Activated effector memory CD4-positive, alpha-beta T cell treated with Interleukin-2 at 50 U/mL for 16 hours (primary cell): ENCODE results near the gene SLC9A3.

Source experiments
- DNase-seq: peaks from one replicate; pipeline ENCODE4 v3.0.0-alpha.2; 2020

The SLC9A3 gene

DNA sequence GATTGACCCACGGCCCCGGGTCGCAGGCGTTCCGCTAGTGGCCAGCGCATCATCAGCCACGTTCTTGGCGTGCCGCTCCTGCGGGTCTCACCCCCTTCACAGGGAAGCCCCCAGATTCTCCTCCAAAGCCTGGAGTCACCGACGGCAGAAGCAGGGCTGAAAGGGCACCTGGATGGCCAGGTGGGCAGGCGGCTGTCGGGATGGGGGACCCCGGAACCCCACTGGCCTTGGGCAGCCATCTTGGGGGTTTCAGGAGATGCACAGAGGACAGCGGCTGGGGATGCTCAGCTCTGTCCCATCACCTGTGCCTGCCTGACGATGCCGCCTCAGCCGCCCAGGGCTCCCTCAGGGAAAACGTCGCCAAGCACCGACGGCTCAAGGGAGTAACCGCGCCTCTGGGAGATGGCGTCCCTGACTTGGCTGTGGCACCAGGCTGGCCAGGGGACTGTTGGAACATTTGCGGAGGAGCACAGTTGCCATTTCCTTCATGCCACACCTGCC lies 14.1 kb upstream of the SLC9A3 start:
- DNase-seq, result no peak

DNA sequence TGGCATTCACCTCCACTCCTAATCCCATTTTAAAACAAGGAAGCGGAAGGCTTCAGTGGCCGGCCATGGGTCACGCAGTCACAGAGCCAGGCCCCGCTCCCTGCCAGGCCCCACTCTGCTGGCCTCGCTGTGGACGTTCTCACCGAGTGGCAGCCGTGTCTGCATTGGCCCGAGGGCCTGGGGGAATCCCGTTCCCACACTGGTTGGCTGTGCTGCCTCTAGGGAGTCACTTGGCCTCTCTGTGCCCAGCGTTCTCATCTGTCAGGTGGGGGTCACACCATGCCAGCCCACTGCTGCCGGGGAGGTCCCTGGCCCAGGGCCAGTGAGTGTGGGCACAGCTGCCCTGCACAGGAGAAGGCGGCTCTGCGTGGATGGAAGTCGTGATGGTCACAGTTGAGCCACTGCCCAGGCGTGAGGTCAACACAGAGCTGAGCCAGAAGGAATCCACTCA lies 13.4 kb upstream of the SLC9A3 start:
- DNase-seq, result no peak

DNA sequence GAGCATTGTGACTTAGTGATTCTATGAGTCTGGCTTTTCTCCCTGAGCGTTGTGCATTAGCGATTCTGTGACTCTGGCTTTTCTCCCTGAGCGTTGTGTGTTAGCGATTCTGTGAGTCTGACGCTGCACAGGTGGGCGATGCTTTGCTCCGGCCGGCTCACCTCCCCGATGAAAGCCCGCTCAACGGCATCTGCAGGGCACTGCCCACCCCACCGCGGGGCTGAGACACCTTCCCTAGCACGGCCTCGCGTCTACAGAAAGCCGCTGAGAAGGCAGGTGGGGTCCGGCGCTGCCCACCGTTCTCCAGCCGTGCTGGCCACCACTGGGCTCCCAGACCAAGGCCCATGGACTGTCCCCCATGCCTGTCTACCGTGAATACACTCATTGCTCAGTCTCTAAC lies 12.8 kb upstream of the SLC9A3 start:
- DNase-seq, result no peak

DNA sequence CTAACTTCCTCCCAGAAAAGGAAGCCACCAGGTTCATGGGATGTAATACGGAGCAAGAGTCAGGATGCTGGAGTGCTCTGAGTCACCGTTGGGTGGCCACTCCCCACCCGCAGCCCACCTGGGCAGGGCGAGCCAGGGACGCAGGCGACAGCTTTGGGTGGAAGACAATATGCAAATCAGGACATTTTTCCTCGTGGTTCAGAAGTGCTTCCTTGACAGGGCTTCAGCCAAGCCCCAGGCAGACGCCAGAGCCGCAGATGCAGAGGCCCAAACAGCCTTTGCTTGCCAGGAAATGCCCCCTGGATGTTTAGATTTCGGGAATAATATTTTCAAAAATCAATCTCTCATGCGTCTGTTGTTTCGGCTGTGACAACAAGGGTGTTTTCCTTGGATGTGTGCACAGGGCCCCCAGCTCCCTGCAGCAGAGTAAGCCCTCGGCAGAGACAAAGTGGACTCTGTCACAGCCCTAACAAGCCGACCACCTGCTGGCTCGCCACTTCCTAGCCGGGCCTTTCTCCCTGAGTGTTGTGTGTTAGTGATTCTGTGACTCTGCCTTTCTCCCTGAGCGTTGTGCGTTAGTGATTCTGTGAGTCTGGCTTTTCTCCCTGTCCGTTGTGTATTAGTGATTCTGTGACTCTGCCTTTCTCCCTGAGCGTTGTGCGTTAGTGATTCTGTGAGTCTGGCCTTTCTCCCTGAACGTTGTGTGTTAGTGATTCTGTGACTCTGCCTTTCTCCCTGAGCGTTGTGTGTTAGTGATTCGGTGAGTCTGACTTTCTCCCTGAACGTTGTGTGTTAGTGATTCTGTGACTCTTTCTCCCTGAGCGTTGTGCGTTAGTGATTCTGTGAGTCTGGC lies 11.8 kb upstream of the SLC9A3 start:
- DNase-seq, result no peak

DNA sequence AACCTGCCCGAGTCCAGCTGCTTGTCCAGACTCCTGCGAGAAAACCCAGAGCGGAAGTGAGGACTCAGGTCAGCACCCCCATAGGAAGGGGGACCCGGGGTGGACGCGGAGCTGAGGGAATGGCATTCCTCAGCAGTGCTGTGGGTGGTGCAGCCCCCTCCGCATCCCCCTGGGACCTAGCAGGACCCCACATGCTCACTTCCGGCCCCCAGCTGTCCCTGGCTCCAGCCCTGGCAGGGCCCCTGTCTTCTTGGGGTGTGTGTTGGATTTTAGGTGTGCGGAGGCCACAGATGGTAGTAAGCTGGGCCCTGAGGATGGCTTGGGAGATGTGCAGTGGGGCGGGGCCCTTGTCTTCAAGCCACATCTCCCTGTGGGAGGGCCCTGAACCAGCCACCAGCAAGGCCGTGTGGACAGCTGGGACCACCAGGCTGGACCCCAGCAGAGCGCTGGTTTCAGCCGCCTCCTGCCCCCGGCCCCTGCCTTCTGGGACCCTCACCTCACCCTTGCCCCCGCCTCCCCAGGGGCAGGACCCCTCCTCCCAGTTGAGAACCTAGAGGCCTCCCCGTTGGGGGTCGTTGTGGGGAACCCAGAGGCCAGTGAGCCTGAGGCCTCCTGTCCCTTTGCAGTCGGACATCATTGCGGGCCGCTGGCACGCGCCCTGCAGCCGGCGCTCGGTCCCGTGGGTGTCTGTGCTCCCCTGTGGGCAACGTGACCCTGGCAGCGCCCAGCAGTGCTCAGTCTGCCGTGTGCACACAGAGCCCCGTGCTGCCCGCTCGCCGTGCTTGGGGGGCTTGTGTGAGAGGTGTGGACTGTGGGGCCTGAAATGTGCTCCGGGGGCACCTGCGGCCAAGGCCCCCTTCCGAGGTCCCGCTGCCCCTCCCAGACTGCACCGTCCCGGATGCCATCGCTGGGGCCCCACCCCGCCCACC lies 10.8 kb upstream of the SLC9A3 start:
- DNase-seq, result no peak

DNA sequence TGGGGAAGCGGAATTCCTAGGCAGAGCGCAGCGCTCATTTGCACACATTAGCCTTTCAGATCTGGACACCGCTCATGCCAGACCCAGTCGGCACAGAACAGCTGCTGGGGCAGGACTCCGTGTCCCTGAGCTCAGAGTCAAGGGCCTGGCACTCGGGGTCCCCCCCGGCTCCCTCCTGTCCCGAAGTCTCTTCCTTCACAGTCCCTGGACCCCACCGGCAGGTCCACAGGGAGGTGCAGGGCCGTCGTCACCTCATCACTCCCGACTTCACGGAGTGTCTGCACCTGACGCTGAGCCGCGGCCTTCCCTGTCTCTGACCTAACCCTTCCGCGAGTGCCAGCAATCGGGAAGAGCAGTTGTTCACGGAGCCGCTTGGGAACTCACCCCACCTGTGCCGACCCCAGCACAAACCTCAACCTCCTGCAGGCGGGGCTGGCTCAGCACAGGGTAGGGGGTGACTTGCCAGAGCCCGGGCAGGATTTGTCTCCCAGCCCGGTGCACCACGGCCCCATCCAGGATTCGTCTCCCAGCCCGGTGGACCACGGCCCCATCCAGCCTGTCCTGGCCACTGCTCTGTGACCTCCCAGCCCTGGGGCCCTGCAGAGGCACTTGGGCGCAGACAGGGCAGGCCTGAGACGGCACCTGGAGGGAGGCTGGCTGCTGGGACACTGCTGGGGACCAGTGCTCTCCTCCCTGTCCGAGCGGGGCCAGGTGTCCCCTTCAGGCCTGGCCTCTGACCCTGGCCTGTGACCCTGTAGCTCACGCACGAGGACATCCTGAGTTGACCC lies 9.9 kb upstream of the SLC9A3 start:
- no peak for DNase-seq

DNA sequence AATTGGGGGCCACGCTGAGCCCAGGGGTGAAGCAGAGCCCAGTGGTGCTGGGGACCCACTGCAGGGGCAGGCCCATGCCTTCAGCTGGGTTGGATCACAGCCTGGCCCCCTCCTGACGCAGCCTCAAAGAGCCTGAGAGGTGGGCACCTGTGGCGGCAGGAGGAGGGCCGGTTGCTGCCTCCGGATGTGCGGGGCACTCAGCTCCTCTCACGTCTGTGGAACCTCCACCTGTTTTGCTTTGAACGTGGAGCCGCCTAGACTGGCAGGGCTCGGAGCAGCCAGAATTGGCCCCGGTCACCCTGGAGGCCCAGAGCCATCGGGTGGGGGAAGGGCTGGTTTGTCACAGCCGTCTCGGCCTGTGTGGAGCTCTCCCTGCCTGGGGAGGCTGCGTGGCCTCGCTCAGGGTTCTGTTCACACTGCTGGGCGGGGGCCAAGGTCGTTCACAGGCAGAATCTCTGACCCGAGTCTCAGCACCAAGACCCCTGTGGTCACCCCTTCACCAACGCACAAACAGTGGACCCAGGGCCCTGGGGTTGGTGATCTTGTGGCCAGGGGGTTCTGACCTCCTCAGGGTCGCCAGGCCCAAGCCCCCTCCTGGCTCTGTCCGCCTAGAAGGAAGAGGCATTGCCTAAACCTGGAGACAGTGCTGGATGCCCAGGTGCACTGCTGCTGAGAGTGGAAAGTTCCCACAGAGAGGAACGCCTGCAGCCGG lies 9.2 kb upstream of the SLC9A3 start:
- no peak for DNase-seq

DNA sequence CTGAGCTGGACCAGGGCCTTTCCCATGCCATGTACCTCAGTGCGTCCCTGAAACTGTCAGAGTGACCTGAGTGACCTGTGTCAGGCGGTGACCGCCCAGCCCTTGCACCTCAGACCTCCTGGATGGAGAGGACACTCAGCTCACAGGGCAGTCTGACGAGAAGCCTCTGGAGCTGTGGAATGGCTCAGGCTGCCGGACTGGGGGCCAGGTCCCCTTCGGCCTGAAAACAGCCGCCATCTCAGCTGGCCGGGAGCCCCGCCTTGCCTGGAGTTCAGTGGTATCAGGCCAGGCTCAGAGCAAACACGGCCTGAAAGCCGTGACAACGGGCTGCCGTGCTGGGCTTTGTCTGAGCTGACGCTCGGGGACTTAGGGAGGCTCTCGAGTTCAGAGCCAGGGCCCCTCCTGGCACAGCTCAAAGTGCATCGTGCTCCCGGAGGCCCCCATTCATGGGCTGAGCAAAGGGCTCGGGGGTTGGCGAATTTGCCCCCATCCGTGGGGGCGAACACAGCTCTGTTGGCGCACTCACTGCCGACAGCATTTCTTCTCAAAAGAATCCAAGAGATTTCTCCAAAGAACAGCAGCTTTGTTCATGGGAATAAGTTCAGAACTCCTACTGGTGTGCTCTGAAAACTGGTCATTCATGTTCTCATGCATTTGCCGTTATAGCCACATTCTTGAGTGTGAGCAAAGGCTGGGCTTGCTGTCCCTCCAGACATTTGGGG lies 8.4 kb upstream of the SLC9A3 start:
- no peak for DNase-seq

DNA sequence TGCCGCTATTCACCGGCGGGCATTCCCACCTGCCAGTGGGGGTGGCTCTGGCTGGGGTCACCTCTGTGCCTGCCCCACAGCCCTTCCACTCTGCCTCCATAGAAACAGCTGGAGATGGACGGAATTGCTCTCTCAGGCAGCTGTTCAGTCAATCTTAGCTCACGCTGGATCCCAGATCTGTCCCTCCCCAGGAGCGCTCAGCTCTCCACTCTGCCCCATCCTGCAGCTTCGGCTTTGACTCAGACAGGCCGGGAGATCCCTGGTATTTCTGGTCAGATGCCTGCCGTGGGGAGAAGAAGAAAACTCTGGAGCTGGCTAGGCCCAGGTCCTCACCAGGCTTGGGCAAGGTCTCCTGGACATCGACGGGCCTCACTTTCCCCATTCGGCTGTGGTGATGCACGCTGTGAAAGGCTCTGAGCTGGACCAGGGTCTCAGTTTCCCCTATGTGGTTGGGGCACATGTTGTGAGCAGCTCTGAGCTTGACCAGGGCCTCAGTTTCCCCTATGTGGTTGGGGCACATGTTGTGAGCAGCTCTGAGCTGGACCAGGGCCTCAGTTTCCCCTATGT lies 7.6 kb upstream of the SLC9A3 start:
- no peak for DNase-seq

DNA sequence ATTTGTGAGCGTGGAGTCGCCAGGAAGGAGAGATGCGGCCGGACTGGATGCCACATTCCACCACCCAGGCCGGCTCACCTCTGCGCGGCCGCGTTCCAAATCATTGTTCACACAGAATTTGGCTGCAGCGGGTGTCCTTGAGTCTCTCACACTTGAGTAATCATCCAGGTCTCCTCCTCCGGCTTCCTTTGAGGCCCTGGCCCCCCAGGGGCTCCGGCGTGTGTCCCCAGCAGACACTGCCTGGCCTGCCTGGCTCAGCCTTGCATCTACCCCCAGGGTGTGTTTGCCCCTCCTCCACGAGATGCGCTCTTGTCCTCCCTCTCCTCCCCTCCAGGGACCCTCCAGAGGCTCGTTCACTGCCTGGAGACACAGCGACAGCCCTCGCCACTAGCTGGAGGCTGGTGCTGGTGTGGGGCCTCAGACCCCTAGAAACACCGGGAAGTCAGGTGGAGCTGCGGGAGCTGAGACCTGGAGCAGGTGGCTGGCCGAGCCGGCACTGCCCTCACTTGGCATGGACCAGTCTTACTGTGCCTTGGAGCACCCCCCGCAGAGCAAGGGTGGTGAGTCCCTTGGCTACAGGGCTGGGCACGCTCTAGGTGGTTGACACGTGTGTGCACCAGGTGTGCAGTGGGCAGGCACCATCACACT lies 7.0 kb upstream of the SLC9A3 start:
- DNase-seq, result no peak

DNA sequence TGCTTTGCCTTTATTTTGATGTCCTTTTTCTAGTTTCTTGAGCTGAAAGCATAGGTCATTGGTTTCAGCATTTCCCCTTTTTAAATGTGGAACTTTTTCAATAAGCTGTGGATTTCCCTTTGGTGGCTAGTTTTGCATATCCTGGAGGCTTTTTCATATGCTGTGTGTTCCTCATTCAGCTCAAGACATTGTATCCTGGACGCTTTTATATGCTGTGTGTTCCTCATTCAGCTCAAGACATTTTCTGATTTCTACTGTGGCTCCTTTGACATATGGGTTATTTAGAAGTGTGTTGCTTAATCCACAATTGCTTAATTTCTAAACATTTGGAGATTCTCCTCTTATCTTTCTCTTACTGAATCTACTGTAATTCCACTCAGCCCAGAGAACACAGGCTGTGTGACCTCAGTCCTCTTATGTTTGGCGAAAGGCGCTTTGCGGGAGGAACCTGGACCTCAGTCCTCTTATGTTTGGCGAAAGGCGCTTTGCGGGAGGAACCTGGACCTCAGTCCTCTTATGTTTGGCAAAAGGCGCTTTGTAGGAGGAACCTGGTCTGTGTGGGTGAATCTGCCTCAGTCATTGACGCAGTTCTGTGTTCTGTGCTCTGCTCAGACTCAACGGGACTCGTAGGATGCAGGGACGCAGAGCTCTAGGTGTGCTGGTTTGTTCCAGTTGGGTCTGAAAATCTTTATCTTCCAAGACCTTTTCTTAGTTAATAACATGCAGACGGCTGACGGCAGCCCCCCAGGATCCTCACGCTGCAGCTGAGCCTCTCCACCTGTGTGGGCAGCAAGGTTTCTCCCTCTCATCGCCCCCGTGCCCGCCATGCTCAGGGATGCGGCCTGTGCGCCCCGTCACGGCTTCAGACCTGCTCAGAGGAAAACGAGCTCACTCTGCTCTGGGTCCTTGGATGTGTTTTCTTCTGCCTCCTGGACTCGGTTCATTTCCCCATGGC lies 6.0 kb upstream of the SLC9A3 start:
- no peak for DNase-seq

DNA sequence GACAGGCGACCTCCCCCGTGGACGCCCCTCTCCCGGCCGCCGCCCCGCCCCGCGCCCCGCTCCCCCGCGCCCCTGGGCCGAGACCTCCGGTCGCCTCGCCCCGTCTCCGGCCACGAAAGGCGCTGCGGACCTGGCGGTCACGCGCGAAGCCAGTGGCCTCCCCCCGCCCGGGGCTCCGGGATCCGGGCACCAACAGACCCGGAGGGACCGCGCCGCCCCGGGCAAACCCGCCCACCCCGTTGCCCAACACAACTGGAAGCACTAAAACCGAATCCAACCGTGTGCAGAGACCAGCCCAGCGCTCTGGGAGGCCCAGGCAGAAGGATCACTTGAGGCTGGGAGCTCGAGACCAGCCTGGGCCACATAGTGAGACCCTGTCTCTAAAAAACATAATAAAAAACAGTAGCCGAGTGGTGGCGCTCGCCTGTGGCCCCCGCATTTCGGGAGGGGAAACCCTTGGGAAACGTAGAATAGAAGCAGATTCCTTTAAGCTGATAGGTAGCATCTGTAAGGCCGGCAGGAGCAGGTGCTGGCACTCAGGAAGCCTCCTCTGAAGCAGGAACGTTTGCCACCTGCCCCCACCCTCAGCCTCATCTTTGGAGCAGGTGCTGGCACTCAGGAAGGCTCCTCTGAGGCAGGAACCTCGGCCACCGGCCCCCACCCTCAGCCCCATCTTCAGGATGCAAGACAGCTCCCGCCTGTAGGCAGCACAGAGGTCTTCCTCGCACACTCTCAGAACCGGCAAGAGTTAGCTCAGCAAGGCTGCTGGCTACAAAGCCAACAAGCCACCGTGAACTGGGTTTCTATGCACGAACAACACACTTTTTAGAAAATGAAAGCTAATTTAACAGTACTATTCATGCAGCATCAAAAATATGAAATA lies 4.6 kb upstream of the SLC9A3 start:
- no peak for DNase-seq

DNA sequence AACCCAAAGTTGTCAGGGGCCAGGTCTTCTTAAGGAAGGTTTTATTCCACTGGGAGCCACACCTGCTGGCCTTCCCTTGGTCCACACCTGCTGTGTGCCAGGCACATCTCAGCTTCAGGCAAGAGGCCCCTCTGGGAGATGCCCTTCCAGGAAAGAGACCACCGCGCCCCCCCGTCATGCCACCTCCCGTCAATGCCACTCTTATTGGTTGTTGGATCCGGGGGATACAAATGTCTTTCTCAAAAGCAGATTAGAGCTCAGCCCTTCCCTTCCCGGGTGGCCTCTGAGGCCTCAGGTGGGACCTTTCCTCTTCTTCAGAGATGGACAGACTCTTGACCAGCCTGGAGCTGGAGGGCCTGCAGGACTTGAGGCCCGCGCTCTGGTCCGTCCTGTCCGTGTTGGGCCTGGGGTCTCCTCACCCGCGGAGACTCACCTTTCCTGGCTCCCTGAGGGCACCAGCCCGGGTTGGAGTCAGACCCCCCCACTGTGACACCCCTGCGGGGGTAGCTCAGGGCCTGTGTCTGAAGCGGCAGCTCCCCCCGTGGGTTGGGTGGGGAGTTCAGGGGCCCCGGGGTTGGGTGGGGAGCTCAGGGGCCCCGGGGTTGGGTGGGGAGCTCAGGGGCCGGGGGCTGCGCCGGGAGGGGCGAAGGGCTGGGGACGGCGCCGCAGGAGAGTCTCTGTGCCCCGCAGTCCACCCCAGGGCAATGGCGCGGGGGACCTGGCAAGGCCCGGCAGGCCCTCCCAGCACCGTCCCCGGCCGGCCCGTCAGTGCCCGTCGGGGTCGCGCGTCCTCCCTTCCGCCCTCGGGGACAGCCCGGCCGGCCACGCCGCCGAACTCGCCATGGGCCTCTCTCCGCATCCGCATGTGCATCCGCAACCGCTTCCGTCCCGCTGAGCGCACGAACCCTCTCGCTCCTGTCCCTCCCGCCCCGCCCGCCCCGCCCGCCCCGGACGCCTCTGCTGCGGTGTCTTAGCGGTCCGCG lies 3.7 kb upstream of the SLC9A3 start:
- DNase-seq, result no peak

DNA sequence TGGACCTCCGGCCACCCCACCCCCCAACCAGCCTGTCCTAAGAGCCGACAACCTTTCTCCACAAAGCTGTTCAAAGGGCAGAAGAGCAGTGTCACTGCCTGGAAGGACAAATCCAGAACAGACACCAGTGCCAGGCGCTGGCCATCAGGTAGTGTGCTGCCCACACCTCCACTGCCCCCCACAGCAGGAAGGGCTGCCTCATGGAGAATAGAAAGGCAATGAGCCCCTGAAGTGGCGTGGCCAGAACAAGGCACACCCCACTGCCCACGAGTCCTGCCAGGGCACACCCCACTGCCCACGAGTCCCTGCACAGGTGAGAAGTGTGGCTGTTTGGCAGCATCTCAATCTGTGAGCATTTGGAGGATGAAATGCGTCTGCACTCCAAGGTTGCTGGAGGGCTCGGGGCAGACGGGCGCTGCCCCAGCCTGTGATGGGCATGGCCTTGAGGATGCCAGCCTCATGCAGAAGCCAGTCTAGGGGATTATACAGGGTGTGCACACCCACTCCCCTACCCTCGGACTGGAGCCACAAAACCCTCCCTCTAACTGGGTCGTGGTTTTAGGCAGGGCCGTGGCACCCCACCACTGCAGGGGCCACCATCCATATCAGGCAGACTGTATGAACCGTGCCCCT lies 2.3 kb upstream of the SLC9A3 start:
- DNase-seq, result no peak

DNA sequence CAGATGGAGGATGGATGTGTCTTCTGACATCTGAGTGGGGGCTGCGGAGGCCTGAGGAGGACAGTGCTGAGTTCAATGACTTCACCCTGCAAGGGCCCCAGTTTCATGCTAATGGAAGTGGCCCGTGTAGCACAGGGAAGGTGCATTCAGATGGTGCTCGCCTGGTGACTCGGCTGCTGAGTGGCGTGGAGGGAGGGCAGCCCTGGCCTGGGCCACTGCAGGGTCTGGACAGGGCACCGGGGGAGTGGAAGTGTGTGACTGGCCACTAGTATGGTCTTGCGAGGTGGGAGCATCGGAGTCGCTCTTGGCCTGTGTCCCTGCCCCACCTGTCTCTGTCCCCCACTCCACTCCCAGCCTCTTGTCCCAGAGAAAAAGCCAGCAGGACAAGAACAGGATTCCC lies 1.7 kb upstream of the SLC9A3 start:
- DNase-seq, result no peak

DNA sequence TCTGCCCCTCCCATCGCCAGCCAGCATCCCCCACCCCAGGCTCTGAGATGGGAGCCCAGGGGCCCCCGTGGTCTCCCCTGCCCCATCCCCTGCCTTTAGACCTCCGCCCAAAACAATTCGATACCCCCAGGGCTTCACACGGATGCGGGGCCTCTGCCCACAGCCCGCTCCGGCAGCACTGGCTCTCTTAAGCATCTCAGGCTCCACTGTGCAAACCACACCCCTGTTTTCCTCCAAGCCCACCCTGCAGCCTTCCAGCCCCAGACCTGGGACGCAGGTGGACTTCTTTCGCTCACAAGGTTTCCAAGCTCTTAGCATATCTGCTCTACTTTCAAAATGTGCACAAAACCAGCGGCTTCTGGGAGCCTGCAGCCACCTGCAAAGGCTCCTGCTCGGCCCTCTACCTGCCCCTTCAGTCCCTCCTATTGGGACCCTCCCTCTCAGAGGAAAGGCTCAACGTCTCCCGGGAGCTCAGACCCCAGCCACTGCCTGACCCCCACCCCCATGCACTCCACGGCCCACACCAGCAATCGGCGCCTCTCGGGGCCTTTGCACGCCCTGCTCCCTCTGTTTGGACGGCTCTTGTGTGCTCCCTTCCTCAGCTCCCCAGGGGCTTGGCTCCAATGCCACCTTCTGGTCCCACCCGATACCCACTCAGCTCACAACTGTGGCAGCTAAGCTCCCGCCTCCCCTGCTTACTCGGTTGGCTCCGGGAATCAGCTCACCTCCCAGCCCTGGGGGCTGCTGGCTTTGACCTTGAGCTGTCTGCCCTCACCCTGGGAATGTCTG lies 918 bp upstream of the SLC9A3 start:
- no peak for DNase-seq
